HCT116 (cell line): Measurements from ENCODE around the gene GFOD1.

Source experiments
- ATF3 ChIP-seq: IDR thresholded peaks from 2 replicates; pipeline ENCODE4 v1.6.1; 2012
- CTCF ChIP-seq, 3 experiments: fragments of 200-600 bp in 1 of 3; sonication (generic) in 1 of 3; IDR thresholded peaks in 2 of 3; conservative IDR thresholded peaks in 1 of 3; 2 replicates each; pipeline ENCODE4 v1.5.1; 2012 to 2017; ENCODE audit warnings: low read depth in 2 of 3, low read length in 2 of 3, antibody characterized with exemption in 1 of 3, borderline replicate concordance in 1 of 3, control low read depth in 1 of 3, mild to moderate bottlenecking in 1 of 3, mixed read lengths in 1 of 3, mixed run types in 1 of 3, moderate library complexity in 1 of 3; ENCODE audit not compliant: insufficient read depth in 1 of 3
- JUND ChIP-seq: IDR thresholded peaks from 2 replicates; pipeline ENCODE4 v1.6.1; 2012
- REST ChIP-seq: IDR thresholded peaks from 2 replicates; pipeline ENCODE4 v1.6.1; 2012; ENCODE audit warnings: low read depth

GRCh38 chr6:13415283-13415682 lies 72.1 kb downstream of the GFOD1 start:
- TF ChIP-seq ATF3 (no peak), REST (no peak), CTCF (IDR thresholded peaks at IDR 0.05 in 2 of 3, conservative IDR thresholded peaks at IDR 0.05 in 1 of 3; ENCODE audit: borderline replicate concordance in 1 of 3, insufficient read depth in 1 of 3, low read depth in 2 of 3, low read length in 2 of 3) (no peak), JUND (no peak)
